ENCODE data around the gene STX7.
A peak's percentile ranks its signal among the peaks of the same experiment; 100 is the strongest.

STX7 gene

GRCh38 chr6:132498638-132499037 lies 14.3 kb downstream of the STX7 start:
- DNase-seq (ENCODE audit: low spot score) = no peak
- in situ Hi-C loops (cut with MboI; ENCODE audit: low pct_unique_long_range_greater_than_20kb, low sequenced_read_pairs, unreplicated experiment) = no loop called here
- no peak for TF ChIP-seq CTCF (IDR thresholded peaks at IDR 0.05; ENCODE audit: extremely low read depth, insufficient read depth, missing control alignments)

- in situ Hi-C loops (cut with MboI; ENCODE audit: low pct_unique_long_range_greater_than_20kb, low sequenced_read_pairs, unreplicated experiment) = no loop called here
- TF ChIP-seq CTCF (IDR thresholded peaks at IDR 0.05; ENCODE audit: extremely low read depth, insufficient read depth, missing control alignments) = no peak
Measured at GRCh38 chr6:132496519-132497180, 16.3 kb downstream of the STX7 start.

GRCh38 chr6:132495604-132496079 lies 17.3 kb downstream of the STX7 start:
- no peak for TF ChIP-seq CTCF (IDR thresholded peaks at IDR 0.05; ENCODE audit: extremely low read depth, insufficient read depth, missing control alignments)
- in situ Hi-C loops (cut with MboI; ENCODE audit: low pct_unique_long_range_greater_than_20kb, low sequenced_read_pairs, unreplicated experiment) = no loop called here
- peak; percentile 24 for DNase-seq (ENCODE audit: low spot score)

More at GRCh38 chr6:132496519-132497180, 16.3 kb downstream of the STX7 start:
- no peak for DNase-seq (ENCODE audit: low spot score)

- DNase-seq (ENCODE audit: low spot score) = no peak
- no peak for TF ChIP-seq CTCF (IDR thresholded peaks at IDR 0.05; ENCODE audit: extremely low read depth, insufficient read depth, missing control alignments)
- in situ Hi-C loops (cut with MboI; ENCODE audit: low pct_unique_long_range_greater_than_20kb, low sequenced_read_pairs, unreplicated experiment) = no loop called here
Measured at GRCh38 chr6:132494954-132495353, 18.0 kb downstream of the STX7 start.

- in situ Hi-C loops (cut with MboI; ENCODE audit: low pct_unique_long_range_greater_than_20kb, low sequenced_read_pairs, unreplicated experiment) = no loop called here
- TF ChIP-seq CTCF (IDR thresholded peaks at IDR 0.05; ENCODE audit: extremely low read depth, insufficient read depth, missing control alignments) = no peak
- no peak for DNase-seq (ENCODE audit: low spot score)
Measured at GRCh38 chr6:132491881-132492280, 21.0 kb downstream of the STX7 start.

- no peak for TF ChIP-seq CTCF (IDR thresholded peaks at IDR 0.05; ENCODE audit: extremely low read depth, insufficient read depth, missing control alignments)
- no peak for DNase-seq (ENCODE audit: low spot score)
- in situ Hi-C loops (cut with MboI; ENCODE audit: low pct_unique_long_range_greater_than_20kb, low sequenced_read_pairs, unreplicated experiment) = no loop called here
Measured at GRCh38 chr6:132491303-132491702, 21.6 kb downstream of the STX7 start.
